GM23248 (cell line): Measurements from ENCODE around the gene KCNA10.

Source experiments
- EZH2 ChIP-seq: fragments of 200-600 bp; sonication (generic); IDR thresholded peaks from 2 replicates; pipeline ENCODE4 v1.6.1; 2018; ENCODE audit warnings: antibody characterized with exemption, mild to moderate bottlenecking; ENCODE audit not compliant: insufficient read depth, poor library complexity, severe bottlenecking
- EZH2phosphoT487 ChIP-seq: fragments of 200-600 bp; sonication (generic); IDR thresholded peaks from 2 replicates; pipeline ENCODE4 v1.6.1; 2018; ENCODE audit warnings: antibody characterized with exemption, moderate library complexity, mild to moderate bottlenecking, low read depth; ENCODE audit not compliant: insufficient read depth

GRCh38 chr1:110563089-110563488 is 44.1 kb upstream of the KCNA10 start:
- TF ChIP-seq EZH2phosphoT487 = no peak
- TF ChIP-seq EZH2 = no peak
